ENCODE data around the gene MAN2A2.

- TF ChIP-seq CTCF (IDR thresholded peaks at IDR 0.05; ENCODE audit: low read depth, low read length, poor library complexity, severe bottlenecking) (no peak), EZH2phosphoT487 (IDR thresholded peaks at IDR 0.05; ENCODE audit: borderline replicate concordance, low read length) (no peak)
Measured at GRCh38 chr15:90857337-90857736, 45.8 kb upstream of the MAN2A2 start.

Data from DOHH2 (cell line).